Measurements from ENCODE around the gene TPM2. TPM values are rescaled to one million over a fixed set of nuclear protein-coding genes. Genes with fewer than 3 reads are reported as not detected.
"Not testable (repeated sequence)": the region's sequence is repeated elsewhere in the genome, so short reads cannot be mapped to it uniquely, and the experiment has no call there.

The TPM2 gene
- polyA plus RNA-seq, 1 of the 3 experiments (the other 2 are of a cell fraction), result 620 TPM

DNA sequence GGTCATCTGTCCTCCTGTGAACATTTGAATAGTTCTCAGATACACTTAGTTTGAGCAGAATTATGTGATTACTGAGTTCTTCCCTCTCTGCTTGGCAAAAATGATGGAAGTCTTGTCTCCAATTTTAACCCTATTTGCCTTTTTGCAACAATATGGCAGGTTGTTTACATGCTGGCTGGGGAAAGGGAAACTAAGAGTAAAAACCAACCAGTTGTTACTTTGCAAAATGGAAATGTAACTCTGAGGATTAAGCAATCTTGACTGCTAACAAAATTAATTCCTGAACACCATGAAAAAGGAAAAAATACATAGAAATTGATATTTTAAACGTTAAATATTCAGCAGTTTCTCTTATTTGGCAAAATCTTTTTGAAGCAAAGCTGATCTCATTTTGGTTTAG is 50.1 kb downstream of the TPM2 start:
- H4K20me1 ChIP-seq (ENCODE audit: insufficient read depth), result no peaks in the 10 kb centered on the region
- H3K9me2 ChIP-seq, result no peaks in the 10 kb centered on the region
- WGBS (ENCODE audit: low lambda C conversion rate), result 76% methylated on average over 1 of the region's 1 CpG
- H3K27ac ChIP-seq (ENCODE audit: low read depth in 2 of 2, low read length in 1 of 2), result no peak overlapping the region
- H3K36me3 ChIP-seq (replicated peaks in 1 of 2; ENCODE audit: control insufficient read depth in 1 of 2, insufficient read depth in 2 of 2, low read length in 1 of 2), result no peaks in the 10 kb centered on the region
- TF ChIP-seq FOXM1 (IDR thresholded peaks at IDR 0.05; ENCODE audit: low read depth) (no peak), MEF2A (IDR thresholded peaks at IDR 0.05; ENCODE audit: borderline replicate concordance, low read depth) (no peak), CHD2 (IDR thresholded peaks at IDR 0.05; ENCODE audit: low read length, partially characterized antibody) (no peak), POLR2AphosphoS5 (IDR thresholded peaks at IDR 0.05; ENCODE audit: low read depth, low read length) (no peak), JUND (IDR thresholded peaks at IDR 0.05) (no peak), MXI1 (IDR thresholded peaks at IDR 0.05; ENCODE audit: low read depth, low read length) (no peak), REST (IDR thresholded peaks at IDR 0.05; ENCODE audit: low read depth, low read length) (no peak), NRF1 (IDR thresholded peaks at IDR 0.05; ENCODE audit: low read depth, low read length) (no peak), FOXJ3 (CRISPR knock-in tag; IDR thresholded peaks at IDR 0.05) (no peak), SIN3A (IDR thresholded peaks at IDR 0.05; ENCODE audit: borderline replicate concordance, low read depth, low read length) (no peak), NFIC (IDR thresholded peaks at IDR 0.05; ENCODE audit: borderline replicate concordance) (no peak), TAF1 (IDR thresholded peaks at IDR 0.05; ENCODE audit: borderline replicate concordance, low read depth, low read length) (no peak), GABPA (IDR thresholded peaks at IDR 0.05; ENCODE audit: low read depth) (no peak), RCOR1 (IDR thresholded peaks at IDR 0.05; ENCODE audit: low read length) (no peak), EP300 (IDR thresholded peaks at IDR 0.05; ENCODE audit: borderline replicate concordance in 1 of 2, low read depth in 1 of 2, low read length in 1 of 2) (no peak), CTCF (IDR thresholded peaks at IDR 0.05) (no peak), MAX (IDR thresholded peaks at IDR 0.05; ENCODE audit: low read depth) (no peak), RFX5 (IDR thresholded peaks at IDR 0.05; ENCODE audit: low read length) (no peak)
- TF ChIP-seq, protein P1, sequence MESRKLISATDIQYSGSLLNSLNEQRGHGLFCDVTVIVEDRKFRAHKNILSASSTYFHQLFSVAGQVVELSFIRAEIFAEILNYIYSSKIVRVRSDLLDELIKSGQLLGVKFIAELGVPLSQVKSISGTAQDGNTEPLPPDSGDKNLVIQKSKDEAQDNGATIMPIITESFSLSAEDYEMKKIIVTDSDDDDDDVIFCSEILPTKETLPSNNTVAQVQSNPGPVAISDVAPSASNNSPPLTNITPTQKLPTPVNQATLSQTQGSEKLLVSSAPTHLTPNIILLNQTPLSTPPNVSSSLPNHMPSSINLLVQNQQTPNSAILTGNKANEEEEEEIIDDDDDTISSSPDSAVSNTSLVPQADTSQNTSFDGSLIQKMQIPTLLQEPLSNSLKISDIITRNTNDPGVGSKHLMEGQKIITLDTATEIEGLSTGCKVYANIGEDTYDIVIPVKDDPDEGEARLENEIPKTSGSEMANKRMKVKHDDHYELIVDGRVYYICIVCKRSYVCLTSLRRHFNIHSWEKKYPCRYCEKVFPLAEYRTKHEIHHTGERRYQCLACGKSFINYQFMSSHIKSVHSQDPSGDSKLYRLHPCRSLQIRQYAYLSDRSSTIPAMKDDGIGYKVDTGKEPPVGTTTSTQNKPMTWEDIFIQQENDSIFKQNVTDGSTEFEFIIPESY (IDR thresholded peaks at IDR 0.05; ENCODE audit: borderline replicate concordance, low read depth), result no peak
- TF ChIP-seq, protein P2, sequence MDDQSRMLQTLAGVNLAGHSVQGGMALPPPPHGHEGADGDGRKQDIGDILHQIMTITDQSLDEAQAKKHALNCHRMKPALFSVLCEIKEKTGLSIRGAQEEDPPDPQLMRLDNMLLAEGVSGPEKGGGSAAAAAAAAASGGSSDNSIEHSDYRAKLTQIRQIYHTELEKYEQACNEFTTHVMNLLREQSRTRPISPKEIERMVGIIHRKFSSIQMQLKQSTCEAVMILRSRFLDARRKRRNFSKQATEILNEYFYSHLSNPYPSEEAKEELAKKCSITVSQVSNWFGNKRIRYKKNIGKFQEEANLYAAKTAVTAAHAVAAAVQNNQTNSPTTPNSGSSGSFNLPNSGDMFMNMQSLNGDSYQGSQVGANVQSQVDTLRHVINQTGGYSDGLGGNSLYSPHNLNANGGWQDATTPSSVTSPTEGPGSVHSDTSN (IDR thresholded peaks at IDR 0.05), result no peak
- no peaks in the 10 kb centered on the region for H3K9me3 ChIP-seq
- ChIA-PET POLR2A (no interaction called here), CTCF (interaction anchor here (1.5 kb wide), 1 partner anchor 28 kb away, joined by 5 read pairs; no protein-coding TSS in a partner anchor)
- DNase-seq, result no peak
- H3K4me1 ChIP-seq (ENCODE audit: control insufficient read depth in 1 of 2, insufficient read depth in 2 of 2, low read depth in 1 of 2, low read length in 1 of 2), result no peaks in the 10 kb centered on the region
- H3K4me2 ChIP-seq, result no peak overlapping the region
- no peaks in the 10 kb centered on the region for H3K79me2 ChIP-seq (ENCODE audit: insufficient read depth)
- H3K27me3 ChIP-seq (ENCODE audit: insufficient read depth), result no peaks in the 10 kb centered on the region
- no peaks in the 10 kb centered on the region for H3F3A ChIP-seq (replicated peaks; ENCODE audit: insufficient read depth)
- H3K9ac ChIP-seq, result no peak overlapping the region
- H2AFZ ChIP-seq (ENCODE audit: low read depth), result no peak overlapping the region
- no peak overlapping the region for H3K4me3 ChIP-seq (ENCODE audit: low read depth in 2 of 2, low read length in 1 of 2)

DNA sequence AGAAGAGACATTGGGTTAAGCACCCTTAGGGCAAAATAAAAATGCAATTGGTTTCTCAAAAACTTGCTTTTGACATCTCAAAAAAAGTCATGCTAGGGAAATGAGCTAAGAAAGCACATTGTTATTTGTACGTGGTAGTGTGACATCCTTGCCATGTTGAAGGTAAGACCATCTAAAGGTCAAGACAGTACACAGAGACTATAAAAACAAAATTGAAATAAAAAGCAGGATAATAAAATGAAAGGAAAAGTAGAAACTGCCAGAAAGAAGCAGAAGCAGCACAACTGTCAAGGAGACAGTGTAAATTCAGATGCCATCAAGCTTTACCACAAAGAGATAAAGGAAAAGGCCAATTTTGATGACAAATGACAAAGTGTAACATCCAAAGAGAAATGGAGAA is 50.5 kb downstream of the TPM2 start:
- H3K79me2 ChIP-seq (ENCODE audit: insufficient read depth); H3K27me3 ChIP-seq (ENCODE audit: insufficient read depth); H3K9me2 ChIP-seq; H3F3A ChIP-seq (replicated peaks; ENCODE audit: insufficient read depth); H4K20me1 ChIP-seq (ENCODE audit: insufficient read depth); H2AFZ ChIP-seq (ENCODE audit: low read depth); H3K4me2 ChIP-seq; H3K4me1 ChIP-seq (ENCODE audit: control insufficient read depth in 1 of 2, insufficient read depth in 2 of 2, low read depth in 1 of 2, low read length in 1 of 2); H3K27ac ChIP-seq (ENCODE audit: low read depth in 2 of 2, low read length in 1 of 2); H3K36me3 ChIP-seq (replicated peaks in 1 of 2; ENCODE audit: control insufficient read depth in 1 of 2, insufficient read depth in 2 of 2, low read length in 1 of 2); POLR2A ChIA-PET; H3K9me3 ChIP-seq; DNase-seq; H3K4me3 ChIP-seq (ENCODE audit: low read depth in 2 of 2, low read length in 1 of 2); H3K9ac ChIP-seq: not testable (repeated sequence)
- 100% methylated on average over 1 of the region's 1 CpG for WGBS (ENCODE audit: low lambda C conversion rate)
- CTCF ChIA-PET, result interaction anchor here (1.5 kb wide), 1 partner anchor 28 kb away, joined by 5 read pairs; no protein-coding TSS in a partner anchor

Measured in SK-N-SH (cell line).